Fibroblast of lung (primary cell): ENCODE data around the gene SHISA5.

Experiments used
- EZH2 ChIP-seq: IDR thresholded peaks from 2 replicates; pipeline ENCODE4 v1.5.1; 2012; ENCODE audit warnings: low read length, control low read depth, mild to moderate bottlenecking; ENCODE audit errors: missing control alignments
- TF ChIP-seq, protein P1 (sequence below), 2 donors: IDR thresholded peaks in 1 of 2; conservative IDR thresholded peaks in 1 of 2; 1 replicate in 1 of 2; 2 replicates in 1 of 2; pipeline ENCODE4 v1.5.1; 2011 to 2012; ENCODE audit warnings: low read length in 2 of 2, control low read depth in 1 of 2, inconsistent platforms in 1 of 2, low read depth in 1 of 2, mild to moderate bottlenecking in 1 of 2

DNA sequence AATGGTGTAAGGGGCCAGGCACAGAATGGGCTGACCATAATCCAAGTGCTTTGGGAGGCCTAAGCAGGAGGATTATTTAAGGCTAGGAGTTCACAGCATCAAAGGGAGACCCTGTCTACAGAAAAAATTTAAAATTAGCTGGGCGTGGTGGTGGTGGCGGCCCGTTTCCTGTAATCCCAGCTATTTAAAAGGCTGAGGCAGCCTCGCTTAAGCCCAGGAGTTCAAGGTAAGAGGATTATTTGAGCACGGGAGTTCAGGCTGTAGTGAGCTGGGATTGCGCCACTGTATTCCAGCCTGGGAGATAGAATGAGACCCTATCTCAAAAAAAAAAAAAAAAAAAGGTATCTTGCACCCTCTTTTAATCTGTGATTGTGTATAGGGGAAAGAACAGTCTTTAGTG is 62.0 kb downstream of the SHISA5 start:
- TF ChIP-seq, protein P1, sequence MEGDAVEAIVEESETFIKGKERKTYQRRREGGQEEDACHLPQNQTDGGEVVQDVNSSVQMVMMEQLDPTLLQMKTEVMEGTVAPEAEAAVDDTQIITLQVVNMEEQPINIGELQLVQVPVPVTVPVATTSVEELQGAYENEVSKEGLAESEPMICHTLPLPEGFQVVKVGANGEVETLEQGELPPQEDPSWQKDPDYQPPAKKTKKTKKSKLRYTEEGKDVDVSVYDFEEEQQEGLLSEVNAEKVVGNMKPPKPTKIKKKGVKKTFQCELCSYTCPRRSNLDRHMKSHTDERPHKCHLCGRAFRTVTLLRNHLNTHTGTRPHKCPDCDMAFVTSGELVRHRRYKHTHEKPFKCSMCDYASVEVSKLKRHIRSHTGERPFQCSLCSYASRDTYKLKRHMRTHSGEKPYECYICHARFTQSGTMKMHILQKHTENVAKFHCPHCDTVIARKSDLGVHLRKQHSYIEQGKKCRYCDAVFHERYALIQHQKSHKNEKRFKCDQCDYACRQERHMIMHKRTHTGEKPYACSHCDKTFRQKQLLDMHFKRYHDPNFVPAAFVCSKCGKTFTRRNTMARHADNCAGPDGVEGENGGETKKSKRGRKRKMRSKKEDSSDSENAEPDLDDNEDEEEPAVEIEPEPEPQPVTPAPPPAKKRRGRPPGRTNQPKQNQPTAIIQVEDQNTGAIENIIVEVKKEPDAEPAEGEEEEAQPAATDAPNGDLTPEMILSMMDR (conservative IDR thresholded peaks at IDR 0.05 in 1 of 2, IDR thresholded peaks at IDR 0.05 in 1 of 2; ENCODE audit: low read depth in 1 of 2, low read length in 2 of 2): no peak
- no peak for TF ChIP-seq EZH2
